Keratinocyte (primary cell): Measurements from ENCODE around the gene GBP3.

Experiments used
- CTCF ChIP-seq, 3 experiments: IDR thresholded peaks in 1 of 3; conservative IDR thresholded peaks in 1 of 3; optimal IDR thresholded peaks in 1 of 3; 2 replicates in 2 of 3; 3 replicates in 1 of 3; pipeline versions ENCODE3 to v1.5.1; 2011; ENCODE audit warnings: low read length in 3 of 3, mild to moderate bottlenecking in 3 of 3, moderate library complexity in 2 of 3, control low read depth in 1 of 3, inconsistent platforms in 1 of 3; ENCODE audit not compliant: insufficient read depth in 2 of 3; ENCODE audit errors: extremely low read depth in 1 of 3
- EZH2 ChIP-seq: IDR thresholded peaks from one replicate; pipeline ENCODE4 v1.6.1; 2012; ENCODE audit warnings: inconsistent platforms, mild to moderate bottlenecking, low read length, moderate library complexity

GRCh38 chr1:89050649-89051033, 28.0 kb upstream of the GBP3 start:
- TF ChIP-seq CTCF (optimal IDR thresholded peaks at IDR 0.05 in 1 of 3, IDR thresholded peaks at IDR 0.05 in 1 of 3, conservative IDR thresholded peaks at IDR 0.05 in 1 of 3; ENCODE audit: extremely low read depth in 1 of 3, insufficient read depth in 2 of 3, low read length in 3 of 3) (no peak), EZH2 (no peak)
